Measurements from ENCODE around the gene HEPN1.
A peak's percentile ranks its signal among the peaks of the same experiment; 100 is the strongest.

The HEPN1 gene

DNA sequence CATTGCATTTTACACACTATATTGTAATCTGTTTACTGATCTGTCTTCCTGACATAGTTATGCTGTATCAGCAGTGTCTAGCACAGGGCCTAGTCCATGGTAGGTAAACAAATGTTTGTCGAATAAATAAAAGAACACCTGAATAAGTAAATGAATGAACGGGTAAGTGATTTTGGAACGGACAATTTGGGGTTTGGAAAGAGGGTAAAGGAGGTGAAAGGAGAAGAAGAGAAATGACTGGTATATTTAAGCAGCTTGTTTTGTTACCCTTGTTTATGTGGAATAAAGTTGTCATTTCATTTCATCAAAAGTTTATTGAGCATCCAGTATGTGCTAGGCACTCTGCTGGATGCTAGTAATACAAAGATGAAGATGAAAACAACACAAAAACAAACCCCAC is at the start of gene HEPN1:
HEPN1 (plus strand) TSS at position 301 of the 400 bp plus-strand sequence.
- no peak for DNase-seq (ENCODE audit: low spot score)

DNA sequence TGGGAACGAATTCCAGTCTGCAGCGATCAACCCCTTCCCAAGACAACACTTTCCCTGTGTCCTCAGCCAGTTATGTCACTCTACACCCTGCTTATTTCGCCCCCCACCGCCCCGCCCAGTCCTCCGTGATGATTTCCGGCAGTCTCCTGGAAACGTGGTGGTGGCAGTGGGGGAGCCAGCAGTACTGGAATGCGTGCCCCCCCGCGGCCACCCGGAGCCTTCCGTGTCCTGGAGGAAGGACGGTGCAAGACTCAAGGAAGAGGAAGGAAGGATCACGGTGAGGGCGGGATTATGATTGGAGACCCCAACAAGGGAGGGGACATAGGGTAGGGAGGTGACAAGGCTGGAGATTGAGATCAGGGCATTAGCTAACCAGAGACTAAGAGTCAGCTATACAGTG is 49.7 kb upstream of the HEPN1 start:
- DNase-seq (ENCODE audit: low spot score): no peak

DNA sequence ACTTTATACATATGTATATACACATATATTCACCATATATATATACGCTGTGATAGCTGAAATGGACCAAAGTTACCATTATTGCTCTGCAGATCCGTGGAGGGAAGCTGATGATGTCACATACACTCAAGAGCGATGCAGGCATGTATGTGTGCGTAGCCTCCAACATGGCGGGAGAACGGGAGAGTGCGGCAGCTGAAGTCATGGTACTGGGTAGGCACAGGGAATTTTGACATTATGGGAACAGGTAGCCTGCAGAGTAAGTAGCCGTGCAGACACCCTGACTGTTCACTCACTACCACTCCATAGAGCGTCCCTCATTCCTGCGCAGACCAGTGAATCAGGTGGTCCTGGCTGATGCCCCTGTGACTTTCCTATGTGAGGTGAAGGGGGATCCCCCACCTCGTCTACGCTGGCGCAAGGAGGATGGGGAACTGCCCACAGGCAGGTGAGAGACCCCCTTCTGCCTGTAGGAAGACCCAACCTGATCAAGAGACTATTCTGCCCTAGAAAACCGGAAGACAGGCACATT is 49.1 kb upstream of the HEPN1 start:
- no peak for DNase-seq (ENCODE audit: low spot score)

DNA sequence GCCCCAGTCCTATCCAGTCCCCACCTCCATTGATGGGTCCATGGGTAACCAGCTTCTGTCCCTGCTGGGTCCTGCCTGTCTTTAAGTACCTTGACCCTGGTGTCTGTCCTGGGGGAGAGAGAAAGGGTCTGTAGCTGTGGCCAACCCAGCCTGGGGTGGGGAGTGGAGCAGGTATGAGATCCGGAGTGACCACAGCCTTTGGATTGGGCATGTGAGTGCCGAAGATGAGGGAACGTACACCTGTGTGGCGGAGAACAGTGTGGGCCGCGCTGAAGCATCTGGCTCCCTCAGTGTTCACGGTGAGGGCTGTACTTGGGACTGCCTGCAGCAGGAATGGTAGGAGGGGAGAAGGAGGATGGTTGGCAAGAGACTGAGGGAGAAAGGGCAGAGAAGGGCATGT is 48.6 kb upstream of the HEPN1 start:
- DNase-seq (ENCODE audit: low spot score): no peak

DNA sequence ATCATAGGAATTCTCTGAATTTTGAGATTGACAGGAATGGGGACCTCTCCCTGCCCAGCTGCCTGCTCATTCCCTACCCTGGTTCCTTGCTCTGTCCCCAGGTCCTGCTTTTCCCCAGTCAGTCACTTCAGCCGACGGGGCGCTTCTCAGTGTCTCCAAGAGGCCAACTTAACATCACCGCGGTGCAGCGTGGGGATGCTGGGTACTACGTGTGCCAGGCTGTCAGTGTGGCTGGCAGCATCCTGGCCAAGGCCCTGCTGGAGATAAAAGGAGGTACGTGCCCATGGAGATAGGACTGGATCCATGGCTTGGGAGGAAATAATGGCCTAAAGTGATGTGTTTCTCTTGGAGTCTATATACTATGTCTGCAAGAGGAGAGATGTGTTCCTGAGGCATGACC is 46.8 kb upstream of the HEPN1 start:
- no peak for DNase-seq (ENCODE audit: low spot score)

DNA sequence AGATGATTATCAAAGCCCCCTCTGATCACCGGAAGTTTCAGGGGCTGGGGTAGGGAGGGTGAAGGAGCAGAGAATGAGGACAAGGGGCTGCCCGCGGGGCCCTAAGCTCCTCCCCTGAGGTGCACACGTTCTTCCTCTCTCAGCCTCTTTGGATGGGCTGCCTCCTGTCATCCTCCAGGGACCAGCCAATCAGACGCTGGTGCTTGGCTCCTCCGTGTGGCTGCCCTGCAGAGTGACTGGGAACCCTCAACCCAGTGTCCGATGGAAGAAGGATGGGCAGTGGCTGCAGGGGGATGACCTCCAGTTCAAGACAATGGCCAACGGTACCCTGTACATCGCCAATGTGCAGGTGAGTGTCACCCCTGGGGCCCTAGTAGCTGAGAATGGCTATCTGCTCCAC is 46.3 kb upstream of the HEPN1 start:
- DNase-seq (ENCODE audit: low spot score): no peak

DNA sequence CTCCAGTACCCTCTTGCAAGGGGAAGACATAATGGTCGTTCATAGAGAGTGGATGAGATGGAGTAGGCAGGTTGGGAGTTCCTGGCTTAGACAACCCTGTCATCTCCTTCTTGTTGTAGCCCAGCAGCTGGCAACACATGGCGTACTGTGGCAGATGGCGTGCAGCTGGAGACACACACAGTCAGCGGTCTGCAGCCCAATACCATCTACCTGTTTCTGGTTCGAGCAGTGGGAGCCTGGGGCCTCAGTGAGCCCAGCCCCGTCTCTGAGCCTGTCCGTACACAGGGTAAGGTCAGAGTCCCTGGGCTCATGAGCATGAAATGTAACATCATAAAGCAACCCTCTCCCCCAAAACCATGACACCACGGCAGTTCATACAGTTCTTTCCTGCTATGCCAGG is 45.1 kb upstream of the HEPN1 start:
- no peak for DNase-seq (ENCODE audit: low spot score)

DNA sequence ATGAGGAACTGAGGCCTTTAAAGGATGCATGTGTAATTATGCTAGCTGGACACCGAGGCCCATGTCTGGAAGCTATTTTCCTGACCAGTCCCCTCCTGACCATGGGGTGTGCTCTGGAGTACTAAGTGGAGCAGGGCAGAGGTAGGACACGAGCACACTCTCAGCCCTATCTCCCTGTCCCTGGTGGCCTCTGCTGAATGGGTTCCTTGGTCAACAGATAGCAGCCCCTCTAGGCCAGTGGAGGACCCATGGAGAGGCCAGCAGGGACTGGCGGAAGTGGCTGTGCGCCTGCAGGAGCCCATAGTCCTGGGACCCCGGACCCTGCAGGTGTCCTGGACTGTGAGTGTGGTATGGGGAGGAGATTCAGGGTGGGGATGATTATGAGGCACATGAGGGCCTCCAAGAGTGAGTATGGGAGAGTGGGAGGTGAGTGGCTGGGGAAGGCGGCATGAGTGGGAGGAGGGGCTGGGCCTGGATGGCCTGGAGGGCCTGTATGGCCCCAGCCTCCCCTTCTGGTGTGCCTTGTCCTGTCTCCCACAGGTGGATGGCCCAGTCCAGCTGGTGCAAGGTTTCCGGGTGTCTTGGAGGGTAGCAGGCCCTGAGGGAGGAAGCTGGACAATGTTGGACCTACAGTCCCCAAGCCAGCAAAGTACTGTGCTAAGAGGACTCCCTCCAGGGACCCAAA is 44.3 kb upstream of the HEPN1 start:
- no peak for DNase-seq (ENCODE audit: low spot score)

DNA sequence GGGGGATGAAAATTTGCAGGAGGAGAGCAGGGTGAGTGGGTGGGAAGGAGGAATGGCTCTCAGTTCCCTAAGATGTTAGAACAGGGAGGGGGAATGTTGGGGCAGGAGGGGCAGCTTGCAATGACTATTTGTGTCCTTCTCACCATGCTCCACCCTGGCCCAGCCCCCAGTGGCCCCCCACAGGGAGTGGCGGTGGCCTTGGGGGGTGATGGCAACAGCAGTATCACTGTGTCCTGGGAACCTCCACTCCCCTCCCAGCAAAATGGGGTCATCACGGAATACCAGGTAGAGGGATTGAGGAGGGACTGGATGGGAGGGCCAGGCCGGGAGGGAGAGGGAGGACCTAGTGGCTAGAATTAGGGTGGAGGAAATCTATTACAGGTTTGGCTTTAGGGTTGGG is 43.6 kb upstream of the HEPN1 start:
- DNase-seq (ENCODE audit: low spot score): no peak

DNA sequence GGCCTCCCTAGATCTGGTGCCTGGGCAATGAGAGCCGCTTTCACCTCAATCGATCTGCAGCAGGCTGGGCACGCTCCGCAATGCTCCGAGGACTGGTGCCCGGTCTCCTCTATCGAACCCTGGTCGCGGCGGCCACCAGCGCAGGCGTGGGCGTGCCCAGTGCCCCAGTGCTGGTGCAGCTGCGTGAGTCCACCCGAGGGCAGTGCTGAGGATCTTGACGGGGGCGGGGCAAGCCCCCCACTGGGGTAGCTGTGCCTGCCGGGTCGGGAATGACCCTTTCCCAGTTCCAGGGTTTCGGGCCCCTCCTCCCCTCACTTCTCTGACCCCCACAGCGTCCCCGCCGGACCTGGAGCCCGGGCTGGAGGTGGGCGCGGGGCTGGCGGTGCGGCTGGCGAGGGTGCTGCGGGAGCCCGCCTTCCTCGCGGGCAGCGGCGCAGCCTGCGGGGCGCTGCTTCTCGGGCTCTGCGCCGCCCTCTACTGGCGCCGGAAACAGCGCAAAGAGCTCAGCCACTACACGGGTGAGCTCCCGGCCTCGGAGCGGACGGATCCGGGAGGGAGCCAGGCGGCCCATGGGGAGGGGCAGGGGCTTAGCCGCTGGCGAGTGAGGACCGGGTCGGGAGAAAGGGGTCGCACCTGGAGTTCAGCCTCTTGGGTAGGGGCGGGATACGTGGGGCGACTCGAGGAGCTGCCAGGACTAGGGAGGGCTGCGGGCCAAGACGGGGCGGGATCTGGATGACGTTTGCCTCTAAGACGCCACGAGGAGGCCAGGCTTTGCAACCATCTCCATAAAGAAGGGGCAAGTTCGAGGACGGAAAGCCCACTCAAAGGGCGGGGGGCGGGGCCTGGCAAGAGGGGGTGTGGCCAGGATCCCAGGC is 42.9 kb upstream of the HEPN1 start:
- DNase-seq (ENCODE audit: low spot score): peak; percentile 17

DNA sequence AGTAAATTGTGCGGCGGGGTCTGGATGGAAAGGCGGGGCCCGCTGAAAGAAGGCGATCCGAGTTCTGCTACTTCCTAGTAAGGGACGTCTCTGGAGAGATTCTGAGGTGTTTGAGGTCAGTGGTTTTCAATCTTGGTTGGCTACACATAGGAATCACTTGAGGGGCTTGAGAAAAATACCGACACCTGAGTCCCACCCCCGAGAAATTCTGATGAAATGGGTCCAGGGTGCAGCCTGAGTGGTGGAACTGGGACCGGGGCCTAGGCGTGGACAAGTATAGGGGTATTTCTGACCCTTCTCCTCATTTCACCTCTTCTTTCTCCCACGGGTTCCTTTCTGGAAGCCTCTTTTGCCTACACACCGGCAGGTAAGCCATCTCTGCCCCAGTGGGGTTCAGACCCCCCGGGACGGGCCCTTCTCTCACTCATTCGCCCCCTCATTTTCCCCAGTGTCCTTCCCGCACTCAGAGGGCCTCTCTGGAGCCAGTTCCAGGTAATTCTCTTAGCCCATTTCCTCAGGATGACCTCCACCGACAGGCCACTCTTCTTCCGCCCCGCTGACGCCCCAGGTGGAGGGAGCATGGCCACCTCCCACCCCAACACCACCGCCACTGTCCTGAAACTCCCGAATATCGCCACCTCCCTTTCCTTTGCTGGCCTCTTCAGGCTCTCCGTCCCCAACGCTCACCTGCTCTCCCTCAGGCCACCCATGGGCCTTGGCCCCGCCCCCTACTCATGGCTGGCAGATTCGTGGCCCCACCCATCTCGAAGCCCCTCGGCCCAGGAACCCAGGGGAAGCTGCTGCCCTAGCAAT is 42.0 kb upstream of the HEPN1 start:
- no peak for DNase-seq (ENCODE audit: low spot score)

DNA sequence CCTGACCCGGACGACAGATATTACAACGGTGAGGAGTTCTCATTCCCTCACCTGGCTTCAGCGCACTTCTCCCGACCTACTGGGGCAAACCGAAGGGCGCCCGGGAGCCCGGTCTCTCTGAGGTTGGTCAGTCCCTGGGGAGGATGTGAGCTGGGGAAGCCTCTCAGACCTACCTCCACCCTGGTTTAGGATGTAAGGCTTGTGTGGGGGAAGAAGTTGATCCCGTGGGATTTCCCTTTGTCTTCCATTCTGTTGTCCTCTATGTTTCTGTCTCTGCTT is 41.5 kb upstream of the HEPN1 start:
- no peak for DNase-seq (ENCODE audit: low spot score)

DNA sequence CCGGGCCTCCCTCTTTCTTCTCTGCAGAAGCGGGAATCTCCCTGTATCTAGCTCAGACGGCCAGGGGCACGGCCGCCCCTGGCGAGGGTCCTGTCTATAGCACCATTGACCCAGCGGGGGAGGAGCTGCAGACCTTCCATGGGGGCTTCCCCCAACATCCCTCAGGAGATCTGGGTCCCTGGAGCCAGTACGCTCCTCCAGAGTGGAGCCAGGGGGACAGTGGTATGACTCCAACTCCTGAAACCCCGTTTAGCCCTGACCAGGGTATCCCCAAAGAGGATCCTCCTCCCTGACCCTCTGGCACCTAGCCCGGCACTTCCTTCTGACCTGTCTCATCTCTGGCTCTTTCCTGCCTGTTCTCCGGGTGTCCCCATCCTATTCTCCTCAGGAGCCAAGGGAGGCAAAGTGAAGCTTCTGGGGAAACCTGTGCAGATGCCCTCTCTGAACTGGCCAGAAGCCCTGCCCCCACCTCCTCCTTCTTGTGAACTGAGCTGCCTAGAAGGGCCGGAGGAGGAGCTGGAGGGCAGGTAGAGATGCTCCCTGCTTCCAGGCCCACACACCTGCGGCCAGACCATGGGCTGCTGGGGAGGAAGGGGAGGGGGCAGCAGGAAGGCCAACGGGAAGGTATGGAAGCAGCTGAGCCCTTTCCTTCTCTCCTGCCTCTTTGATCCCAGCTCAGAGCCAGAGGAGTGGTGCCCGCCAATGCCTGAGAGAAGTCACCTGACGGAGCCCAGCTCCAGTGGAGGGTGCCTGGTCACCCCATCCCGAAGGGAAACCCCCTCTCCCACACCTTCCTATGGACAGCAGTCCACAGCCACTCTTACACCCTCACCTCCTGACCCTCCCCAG is 40.9 kb upstream of the HEPN1 start:
- DNase-seq (ENCODE audit: low spot score): no peak

DNA sequence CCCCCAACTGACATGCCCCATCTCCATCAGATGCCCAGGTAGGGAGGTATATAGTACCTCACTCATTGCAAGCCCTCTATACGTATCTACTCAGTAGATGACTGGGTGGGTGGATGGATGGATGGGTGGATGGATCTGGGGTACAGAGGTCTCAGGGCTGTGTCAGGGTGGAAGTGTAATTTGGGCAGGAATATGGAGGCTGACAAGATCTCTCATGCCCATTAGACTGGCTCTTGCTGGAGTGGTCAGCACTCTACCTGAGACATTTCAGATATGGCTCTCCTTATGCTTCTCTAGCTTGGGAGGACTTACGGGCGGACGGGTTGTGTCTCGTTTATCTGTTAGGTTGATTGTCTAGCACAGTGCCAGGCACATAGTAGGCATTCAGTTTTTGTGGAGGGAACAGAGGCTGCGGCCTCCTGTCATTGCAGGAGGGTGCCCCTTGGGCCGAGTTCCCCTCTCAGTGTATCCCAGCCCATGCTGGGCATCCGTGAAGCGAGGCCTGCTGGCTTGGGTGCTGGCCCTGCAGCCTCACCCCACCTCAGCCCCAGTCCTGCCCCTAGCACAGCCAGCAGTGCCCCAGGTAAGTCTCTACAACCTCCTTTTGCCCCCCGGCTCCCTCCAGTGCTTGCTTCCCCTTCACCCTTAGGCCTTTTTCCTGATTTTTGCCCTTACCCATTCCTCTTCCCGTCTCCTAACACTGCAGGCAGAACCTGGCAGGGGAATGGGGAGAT is 40.1 kb upstream of the HEPN1 start:
- DNase-seq (ENCODE audit: low spot score): no peak

DNA sequence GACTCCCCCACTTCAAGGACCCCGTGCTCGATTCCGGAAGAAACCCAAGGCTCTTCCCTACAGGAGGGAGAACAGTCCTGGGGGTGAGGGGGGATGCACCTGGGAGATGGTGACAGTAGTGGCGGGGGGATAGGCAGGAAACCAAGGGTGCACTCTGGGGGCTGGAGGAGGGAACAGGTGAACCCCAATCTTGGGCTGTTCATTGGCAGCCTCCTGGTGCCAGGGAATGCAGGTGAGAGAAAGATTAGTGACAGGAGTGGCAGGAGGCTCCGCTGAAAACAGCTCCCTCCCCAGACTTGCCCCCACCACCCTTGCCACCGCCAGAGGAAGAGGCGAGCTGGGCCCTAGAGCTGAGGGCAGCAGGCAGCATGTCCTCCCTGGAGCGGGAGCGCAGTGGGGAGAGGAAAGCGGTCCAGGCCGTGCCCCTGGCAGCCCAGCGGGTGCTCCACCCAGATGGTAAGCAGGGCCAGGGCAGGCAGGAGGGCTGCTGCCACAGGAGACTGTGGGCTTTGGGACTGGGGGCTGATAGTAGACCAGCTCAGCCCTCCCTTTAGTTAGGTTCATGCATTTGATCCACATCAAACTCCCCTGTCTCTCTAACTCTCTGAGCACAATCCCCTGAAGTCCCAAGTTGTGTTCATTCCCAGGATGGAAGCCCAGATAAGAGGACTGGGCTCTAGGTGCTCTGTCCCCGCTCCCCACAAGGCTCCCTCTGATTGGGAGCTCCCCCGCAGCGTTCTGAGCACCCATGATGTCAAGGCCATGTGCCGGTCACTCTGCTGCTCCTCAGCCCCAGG is 39.4 kb upstream of the HEPN1 start:
- no peak for DNase-seq (ENCODE audit: low spot score)

DNA sequence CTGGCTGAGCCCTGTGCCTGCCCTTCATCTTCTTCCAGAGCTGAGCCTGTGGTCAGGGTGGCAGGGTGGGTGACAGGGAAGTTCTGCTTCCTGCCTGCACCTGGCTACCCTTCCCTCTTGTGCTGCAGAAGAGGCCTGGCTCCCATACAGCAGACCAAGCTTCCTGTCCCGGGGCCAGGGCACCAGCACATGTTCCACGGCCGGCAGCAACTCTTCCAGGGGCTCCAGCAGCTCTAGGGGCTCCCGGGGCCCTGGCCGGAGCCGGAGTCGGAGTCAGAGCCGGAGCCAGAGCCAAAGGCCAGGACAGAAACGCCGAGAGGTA is 38.8 kb upstream of the HEPN1 start:
- no peak for DNase-seq (ENCODE audit: low spot score)

DNA sequence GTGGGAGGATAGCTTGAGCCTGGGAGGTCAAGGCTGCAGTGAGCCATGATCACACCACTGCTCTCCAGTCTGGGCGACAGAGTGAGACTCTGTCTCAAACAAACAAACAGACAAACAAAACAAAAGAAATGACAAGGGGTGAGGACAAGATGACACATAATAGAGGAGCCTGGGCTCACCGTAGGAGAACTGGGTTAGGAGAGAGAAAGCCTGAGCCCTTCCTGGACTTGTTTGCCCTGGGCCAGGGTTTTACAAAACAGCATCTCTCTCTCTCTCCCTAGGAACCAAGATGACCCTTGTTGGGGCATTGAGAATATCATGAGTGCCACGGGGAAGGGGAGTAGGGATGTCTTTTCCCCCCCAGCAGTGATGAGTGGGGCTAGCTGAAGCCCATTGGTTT is 38.1 kb upstream of the HEPN1 start:
- no peak for DNase-seq (ENCODE audit: low spot score)

DNA sequence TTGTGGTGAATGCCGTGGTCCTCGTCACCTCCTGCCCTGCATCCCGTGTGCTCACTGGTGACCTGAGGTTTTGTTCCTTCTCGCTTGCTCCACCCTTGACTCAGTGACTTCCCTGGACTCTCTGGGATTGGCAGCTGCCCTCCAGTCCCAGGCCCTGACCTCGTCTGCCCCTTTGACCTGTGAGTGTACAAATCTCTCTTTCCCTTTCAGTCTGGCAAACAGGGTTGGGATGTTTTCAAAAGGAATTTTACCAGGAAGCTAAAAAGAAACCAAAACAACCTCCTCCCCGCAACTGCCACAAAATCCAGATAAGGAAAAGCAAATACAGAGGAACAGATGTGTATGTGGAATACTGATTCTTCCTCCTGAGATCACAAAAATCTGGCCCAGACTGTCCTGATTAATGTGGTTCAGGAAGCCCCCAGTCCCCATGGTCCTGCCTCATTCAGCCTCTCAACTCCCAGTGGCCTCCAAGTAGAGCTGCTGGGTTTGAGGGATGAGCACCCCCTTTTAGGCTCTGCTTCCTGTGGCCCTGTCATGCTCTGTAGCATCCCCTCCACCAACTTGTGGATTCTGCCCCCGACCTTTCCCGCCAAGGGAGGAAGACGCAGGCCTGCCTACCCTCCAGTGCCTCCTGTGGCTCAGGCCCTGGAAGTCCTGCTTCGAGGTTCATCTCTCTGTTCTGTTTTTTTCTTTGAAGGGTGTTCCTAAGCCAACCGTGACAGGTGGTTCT is 36.5 kb upstream of the HEPN1 start:
- no peak for DNase-seq (ENCODE audit: low spot score)

DNA sequence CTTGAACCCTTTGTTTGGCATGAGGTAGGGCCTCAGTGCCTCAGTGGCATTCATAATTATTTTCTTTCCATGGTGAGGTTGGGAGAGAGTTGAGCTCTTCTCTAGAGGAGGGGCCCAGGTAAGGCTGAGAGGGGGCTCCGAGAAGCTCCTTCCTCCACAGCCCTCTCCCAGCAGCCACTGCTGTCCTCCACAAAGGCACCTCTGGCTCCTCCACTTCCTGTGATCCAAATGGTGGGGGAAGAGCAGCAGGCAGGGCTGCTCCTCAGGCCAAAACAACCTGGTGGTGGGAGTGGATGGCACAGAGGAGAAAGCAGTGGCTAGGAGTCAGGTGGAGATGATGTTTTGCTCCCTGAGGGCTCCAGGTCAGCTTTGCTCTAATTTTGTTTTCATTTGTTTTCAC is 34.7 kb upstream of the HEPN1 start:
- DNase-seq (ENCODE audit: low spot score): no peak

Data from hematopoietic multipotent progenitor cell treated with erythropoietin and hydrocortisone succinate and interleukin-3 and kit ligand, for 17 days (in vitro differentiated cells).